Cardiac fibroblast (primary cell): ENCODE data around the gene HBP1.

Experiments
- DNase-seq, 2 donors: peaks; one replicate each; pipeline versions ENCODE4 v3.0.0 to v3.0.0-alpha.2; 2010; ENCODE audit warnings: low read depth in 2 of 2
- H3K4me3 ChIP-seq, 2 donors: replicated peaks in 1 of 2; 1 replicate in 1 of 2; 2 replicates in 1 of 2; pipeline ENCODE4 v1.5.1; 2011; ENCODE audit warnings: low read depth in 2 of 2, low read length in 2 of 2, mild to moderate bottlenecking in 2 of 2, moderate library complexity in 1 of 2
- TF ChIP-seq, protein P1 (sequence below): IDR thresholded peaks from one replicate; pipeline ENCODE4 v1.5.1; 2011; ENCODE audit warnings: low read depth, mild to moderate bottlenecking, low read length, inconsistent platforms

The HBP1 gene

GRCh38 chr7:107201795-107202450 is 33.1 kb downstream of the HBP1 start:
- DNase-seq: peak; percentile 24 to 46
- H3K4me3 ChIP-seq: no peak overlapping the region
- TF ChIP-seq, protein P1, sequence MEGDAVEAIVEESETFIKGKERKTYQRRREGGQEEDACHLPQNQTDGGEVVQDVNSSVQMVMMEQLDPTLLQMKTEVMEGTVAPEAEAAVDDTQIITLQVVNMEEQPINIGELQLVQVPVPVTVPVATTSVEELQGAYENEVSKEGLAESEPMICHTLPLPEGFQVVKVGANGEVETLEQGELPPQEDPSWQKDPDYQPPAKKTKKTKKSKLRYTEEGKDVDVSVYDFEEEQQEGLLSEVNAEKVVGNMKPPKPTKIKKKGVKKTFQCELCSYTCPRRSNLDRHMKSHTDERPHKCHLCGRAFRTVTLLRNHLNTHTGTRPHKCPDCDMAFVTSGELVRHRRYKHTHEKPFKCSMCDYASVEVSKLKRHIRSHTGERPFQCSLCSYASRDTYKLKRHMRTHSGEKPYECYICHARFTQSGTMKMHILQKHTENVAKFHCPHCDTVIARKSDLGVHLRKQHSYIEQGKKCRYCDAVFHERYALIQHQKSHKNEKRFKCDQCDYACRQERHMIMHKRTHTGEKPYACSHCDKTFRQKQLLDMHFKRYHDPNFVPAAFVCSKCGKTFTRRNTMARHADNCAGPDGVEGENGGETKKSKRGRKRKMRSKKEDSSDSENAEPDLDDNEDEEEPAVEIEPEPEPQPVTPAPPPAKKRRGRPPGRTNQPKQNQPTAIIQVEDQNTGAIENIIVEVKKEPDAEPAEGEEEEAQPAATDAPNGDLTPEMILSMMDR: peak; percentile 50

DNA sequence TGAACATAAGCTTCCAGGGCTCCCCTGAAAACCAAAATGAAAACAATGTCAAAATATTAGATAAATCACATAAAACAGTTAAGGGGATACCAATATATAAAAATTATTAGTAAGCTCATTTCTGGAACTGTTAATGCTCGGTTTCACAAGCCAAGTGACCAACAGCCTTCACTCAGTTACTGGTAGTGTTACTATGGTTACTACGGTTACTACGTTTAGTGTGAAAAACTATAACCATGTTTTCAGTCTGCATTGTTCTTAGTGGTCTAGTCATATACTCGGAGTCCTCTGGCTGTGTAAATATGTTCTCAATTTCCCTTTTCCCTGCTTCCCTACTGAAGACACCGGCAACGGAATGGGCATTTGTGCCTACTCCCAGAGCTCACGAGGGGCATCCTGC is 34.8 kb downstream of the HBP1 start:
- no peak overlapping the region for H3K4me3 ChIP-seq
- TF ChIP-seq, protein P1: no peak
- DNase-seq: no peak

- H3K4me3 ChIP-seq: no peak overlapping the region
- TF ChIP-seq, protein P1: no peak
- no peak for DNase-seq
Measured at GRCh38 chr7:107206136-107206535, 37.3 kb downstream of the HBP1 start.

DNA sequence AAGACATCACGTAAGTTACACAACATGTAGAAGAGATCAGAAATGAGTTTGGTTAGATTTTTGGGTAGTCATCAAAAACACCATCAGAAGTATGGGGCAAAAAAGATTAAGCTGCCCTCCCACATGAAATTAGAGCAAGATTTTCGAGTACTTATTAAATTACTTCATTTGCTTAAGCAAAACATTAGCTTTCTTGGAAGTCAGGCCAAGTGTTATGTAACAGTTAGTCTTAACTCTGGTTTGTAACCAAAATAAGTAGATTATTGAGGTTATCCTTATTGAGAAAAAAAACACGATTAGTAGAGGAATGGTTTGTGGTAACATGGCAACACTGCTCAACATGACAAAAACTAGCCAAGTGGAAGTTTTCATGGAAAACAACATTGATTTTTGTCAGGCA is 37.9 kb downstream of the HBP1 start:
- no peak for DNase-seq
- TF ChIP-seq, protein P1: no peak
- H3K4me3 ChIP-seq: no peak overlapping the region

GRCh38 chr7:107207459-107207858 is 38.7 kb downstream of the HBP1 start:
- TF ChIP-seq, protein P1: no peak
- H3K4me3 ChIP-seq: no peak overlapping the region
- no peak for DNase-seq

DNA sequence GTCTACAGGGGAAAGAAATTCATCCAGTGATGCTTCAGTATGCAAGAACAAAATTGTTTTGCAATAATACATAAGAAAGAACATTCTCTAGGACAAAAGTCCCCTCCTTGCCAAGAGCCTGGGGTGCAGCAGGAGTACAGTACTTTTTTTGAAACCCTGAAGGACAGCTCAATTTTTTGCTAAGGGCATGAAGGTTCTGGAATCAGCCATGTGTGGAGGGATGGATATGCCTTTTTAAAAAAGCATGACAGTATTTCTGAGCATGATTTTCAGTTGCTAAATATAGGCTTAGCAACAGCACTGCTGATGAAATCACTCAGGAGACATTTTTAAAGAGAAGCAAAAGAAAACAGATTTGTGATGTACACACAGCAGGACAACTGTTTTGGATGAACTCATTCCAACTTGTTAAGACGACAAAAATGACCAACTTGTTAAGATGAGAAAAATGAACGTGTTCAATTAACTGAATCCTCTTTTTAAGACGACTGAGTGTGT is 39.3 kb downstream of the HBP1 start:
- DNase-seq: peak; percentile 31 to 59
- H3K4me3 ChIP-seq: no peak overlapping the region
- TF ChIP-seq, protein P1: no peak

GRCh38 chr7:107208563-107208962 is 39.8 kb downstream of the HBP1 start:
- TF ChIP-seq, protein P1: no peak
- DNase-seq: no peak
- H3K4me3 ChIP-seq: no peak overlapping the region
